Stimulated activated CD4-positive, alpha-beta T cell treated with anti-CD3 and anti-CD28 coated beads, Interleukin-1b, Interleukin-23, amount 100 ng/mL, for 4 hours (primary cell): ENCODE results near the gene CCDC28A.

Source experiments
- DNase-seq, 2 donors: peaks; one replicate each; pipeline ENCODE4 v3.0.0-alpha.2; 2020; ENCODE audit warnings: low read depth in 2 of 2

Gene CCDC28A

GRCh38 chr6:138795809-138796603 lies 22.4 kb downstream of the CCDC28A start, which contains the start of gene ECT2L:
TSS of gene ECT2L (plus strand) at chr6:138796087. CDS start at chr6:138813275, 17,188 bp downstream.
- no peak for DNase-seq

DNA sequence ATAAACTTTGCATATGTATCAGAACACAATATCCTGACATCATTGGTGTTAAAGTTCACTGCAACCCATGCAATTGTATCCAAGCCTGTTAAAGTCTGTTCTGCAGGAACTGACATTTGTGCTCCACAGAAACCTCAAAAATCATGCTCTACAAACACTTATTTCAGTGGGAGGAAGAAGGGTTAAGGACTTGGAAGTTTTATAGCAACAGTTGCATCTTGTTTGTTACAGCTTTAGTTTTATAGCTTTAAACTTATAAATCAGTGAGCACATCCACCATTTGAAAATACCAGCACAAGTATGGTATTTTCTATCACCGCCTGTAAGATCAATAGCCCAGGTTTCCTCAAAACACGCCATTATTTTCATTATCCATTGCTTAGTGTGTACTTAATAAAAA lies 23.2 kb downstream of the CCDC28A start:
- DNase-seq: no peak

DNA sequence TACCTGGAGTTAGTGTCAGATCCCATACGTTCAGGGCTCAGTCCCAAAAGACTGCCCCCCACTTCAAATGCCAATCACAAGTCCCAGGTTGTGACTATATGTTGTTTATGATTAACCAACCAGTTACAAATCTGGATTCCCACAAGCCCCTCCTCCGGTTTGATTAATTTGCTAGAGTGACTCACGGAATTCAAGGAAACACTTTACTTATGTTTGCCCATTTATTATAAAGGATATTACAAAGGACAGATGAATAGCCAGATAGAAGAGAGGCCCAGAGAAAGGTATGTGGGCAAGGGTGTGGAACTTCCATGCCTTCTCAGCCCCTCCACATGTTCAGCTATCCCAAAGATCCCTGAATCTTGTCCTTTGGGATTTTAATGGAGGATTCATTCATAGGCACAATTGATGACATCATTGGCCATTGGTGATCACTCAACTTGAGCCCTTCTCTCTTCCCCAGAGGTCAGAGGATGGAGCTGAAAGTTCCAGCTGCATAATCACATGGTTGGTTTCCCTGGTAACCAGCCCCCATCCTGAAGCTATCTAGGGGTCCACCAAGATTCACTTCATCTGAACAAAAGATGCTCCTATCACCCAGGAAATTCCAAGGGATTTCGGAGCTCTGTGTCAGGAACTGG lies 24.4 kb downstream of the CCDC28A start:
- no peak for DNase-seq

- DNase-seq: no peak
Measured at GRCh38 chr6:138800377-138801150, 27.0 kb downstream of the CCDC28A start.

DNA sequence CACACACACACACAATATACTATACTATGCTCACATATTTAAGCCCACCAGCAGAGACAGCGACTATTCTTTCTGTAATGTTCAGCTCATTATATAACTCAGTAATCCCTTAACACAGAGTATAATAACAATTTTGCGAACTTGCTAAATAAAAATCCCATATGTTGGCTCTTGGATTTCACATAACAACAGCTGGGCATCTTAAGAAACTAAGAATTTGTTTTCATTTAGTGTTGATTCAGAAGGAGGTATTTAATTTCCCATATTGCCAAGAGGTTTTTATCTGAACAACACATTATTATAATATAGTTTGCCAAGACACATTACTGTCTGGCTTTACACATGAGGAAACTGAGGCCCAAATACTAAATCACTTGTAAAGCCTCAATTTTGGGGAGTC lies 29.8 kb downstream of the CCDC28A start:
- DNase-seq: no peak

DNA sequence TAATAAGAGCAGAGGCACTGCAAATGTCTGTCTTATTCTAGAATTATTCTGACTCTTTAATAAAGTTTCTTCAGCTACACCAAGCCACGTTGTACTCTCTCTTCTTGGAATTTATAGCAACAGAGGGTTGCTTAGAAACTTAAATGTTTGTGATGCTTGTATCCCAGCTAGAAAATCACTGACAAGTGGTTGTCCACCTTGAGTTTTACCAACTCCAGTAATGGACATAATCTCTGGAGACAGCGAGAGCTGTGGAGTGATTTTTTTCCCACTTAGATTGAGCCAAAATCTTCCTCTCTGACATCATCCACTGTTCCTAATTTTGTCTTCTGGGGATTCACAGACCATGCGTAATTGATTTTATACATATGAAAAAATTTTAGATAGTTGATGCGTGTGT lies 30.3 kb downstream of the CCDC28A start:
- no peak for DNase-seq

- DNase-seq: no peak
Measured at GRCh38 chr6:138805016-138805765, 31.6 kb downstream of the CCDC28A start.

DNA sequence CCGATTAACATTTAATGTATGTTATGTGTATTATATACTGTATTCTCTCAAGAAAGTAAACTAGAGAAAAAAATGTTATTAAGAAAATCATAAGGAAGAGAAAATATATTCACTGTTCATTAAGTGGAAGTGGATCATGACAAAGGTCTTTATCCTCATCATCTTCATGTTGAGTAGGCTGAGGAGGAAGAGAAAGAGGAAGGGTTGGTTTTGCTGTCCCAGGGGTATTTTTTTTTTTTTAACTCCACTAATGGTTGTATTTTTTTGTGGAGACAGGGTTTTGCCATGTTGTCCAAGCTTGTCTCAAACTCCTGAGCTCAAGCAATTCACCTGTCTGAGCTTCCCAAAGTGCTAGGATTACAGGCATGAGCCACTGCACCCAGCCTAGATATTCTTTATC lies 33.3 kb downstream of the CCDC28A start:
- DNase-seq: no peak

DNA sequence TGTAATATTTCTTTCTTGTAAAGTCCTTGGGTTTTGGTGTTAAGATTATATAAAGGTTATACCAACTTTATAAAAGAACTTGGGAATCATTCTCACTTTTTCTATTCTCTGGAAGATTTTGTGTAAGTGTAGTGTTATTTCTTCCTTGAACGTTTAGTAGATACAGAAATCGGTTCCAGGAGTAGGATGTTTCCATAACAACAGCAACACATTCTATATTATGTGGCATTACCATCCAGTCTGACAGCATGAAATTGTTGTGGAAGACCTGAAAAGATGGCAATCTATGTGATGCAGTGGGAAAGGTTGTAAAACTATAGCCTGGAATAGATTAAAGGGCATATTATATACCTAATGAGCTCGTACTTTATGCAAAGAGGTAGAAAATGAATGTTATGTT lies 36.1 kb downstream of the CCDC28A start:
- no peak for DNase-seq

- DNase-seq: no peak
Measured at GRCh38 chr6:138811866-138812265, 38.3 kb downstream of the CCDC28A start.

GRCh38 chr6:138814179-138814834 lies 40.7 kb downstream of the CCDC28A start:
- no peak for DNase-seq

GRCh38 chr6:138815221-138815620 lies 41.7 kb downstream of the CCDC28A start:
- DNase-seq: no peak

DNA sequence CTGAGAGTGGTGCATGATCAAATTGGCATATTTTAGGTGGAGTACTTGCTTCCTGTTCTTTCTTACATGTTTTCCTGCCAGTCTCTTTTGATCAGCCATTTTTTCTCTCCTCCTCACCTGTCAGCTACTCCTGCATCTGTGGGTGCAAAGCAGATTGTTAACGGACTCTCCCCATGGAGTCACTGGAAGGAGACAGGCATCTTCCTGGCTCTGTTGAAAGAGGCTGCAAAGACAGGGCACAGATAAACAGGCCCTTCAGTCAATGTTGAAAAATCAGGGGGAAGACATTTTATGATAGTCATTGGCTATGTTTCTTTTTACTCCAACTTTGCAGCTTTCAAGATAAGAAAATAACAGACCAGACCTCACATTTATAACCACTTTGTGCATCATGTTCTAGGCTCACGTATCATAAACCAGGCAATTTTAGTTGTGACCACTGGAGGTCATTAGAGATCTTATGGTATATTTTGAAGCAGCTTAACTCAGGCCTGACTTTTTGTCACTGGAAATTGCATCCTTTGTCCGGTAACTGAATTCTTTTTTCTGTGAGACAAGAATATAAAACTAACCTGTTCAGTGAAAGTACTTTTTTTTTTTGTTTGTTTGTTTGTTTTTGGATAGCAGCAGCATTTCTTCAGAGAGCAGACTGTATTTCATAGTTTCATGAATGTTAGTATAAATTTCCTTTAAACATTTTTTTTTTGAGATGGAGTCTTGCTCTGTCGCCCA lies 42.4 kb downstream of the CCDC28A start:
- no peak for DNase-seq

DNA sequence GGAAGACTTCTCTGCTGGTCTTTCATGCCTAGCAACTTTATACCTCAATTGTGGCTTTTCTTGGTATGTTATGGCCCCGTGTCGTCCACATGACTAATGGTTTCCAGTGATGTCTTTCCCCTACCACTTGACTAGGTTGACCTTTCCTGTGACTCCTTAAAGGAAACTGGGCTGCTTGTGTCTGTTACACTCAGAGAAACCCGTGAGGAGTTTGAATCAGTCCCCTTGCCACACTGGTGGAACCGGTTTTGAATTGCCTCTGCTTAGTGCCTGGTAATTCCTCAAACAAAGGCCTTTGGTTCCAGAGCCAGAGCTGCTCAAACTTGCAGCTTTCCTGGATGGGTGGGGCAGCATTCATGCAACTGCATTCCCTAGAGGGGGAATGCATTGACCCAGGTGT lies 44.2 kb downstream of the CCDC28A start:
- no peak for DNase-seq

DNA sequence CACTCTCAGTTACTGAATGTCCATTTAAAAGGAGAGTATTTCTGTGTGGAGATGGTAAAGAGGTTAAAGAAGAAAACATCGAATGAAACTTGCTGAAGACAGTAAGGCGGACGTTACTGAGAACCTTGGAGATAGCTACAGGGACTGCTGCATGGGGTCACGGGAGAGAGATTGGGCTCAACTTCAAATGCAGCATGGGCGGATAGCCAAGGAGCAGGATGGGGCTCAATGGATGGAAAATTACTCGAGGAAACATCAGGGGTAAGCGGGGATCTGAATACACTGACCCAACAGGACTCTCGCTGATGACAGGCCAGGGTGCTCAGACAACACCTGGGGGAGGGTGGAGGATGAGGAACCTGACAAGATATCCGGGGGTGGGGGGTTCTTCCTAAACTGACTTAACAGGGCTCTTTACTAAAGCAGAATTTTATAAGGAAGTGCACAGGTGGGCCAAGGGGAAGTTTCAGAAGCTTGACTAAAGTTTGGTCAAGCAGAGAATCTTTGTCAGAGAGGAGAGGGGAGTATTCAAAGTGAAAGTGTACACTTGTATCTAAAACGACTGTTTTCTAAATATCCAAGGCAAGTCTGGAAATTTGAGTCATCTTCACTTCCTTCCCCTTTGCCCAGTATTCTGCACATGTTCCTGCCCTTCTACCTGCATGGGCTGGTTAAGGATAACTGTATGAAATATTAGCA lies 45.1 kb downstream of the CCDC28A start:
- DNase-seq: no peak

DNA sequence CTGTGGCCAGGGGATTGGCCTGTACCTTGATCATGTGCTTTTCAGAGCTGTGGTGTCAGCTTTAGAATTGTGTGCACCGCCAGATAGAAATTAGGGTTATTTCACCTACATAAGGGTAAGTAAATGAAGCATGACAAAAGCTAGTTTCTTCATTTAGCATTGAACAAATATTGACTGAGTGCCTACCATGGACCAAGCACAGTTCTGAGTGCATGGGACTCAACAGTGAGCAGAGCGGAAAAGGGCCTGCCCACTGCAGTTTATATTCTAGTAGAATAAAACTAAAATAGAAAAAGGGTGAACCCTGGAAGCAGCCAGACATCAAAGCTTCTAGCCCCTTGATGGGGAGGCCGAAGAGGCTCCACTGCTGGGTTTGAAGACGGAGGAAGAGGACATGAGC lies 48.0 kb downstream of the CCDC28A start:
- DNase-seq: no peak

DNA sequence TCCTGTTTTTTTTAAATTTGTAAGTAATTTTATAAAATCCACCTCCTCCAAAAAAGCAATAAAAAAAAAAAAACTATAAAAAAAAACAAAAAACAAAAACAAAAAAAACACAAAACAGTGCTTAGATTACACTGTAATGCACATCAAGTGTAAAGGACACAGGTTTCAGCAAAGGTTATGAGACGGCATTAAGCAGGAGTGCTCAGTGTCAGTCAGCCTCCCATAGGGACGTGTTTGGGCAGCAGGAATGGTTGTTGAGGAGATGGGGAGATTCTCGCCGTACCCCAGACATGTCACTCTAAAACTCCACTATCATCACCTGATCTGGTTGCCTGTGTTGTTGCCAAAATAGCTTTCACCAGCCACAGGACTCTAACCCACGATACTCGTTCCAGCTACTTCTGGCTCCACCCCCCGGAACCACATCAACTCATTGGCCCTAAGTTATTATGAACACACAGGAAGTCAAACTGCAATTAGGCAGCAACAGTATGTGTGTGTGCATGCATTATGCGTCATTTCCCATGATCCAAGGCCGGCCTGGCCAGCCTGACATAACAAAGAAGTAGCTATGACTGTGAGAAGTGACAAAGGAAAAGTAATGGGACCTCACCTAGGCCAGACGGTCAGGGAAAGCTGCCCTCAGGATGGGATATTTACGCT lies 51.0 kb downstream of the CCDC28A start:
- DNase-seq: no peak

- DNase-seq: no peak
Measured at GRCh38 chr6:138830248-138830647, 56.7 kb downstream of the CCDC28A start.

GRCh38 chr6:138832182-138832581 lies 58.6 kb downstream of the CCDC28A start:
- no peak for DNase-seq
